KMS-11 (cell line): ENCODE results near the gene ZBTB7C.

ENCODE experiments used
- H2AFZ ChIP-seq: fragments of 200-600 bp; sonication (generic); 2 replicates; pipeline ENCODE4 v1.6.1; 2016; ENCODE audit warnings: antibody characterized with exemption, mixed run types, low read depth
- H3K27ac ChIP-seq: fragments of 200-600 bp; sonication (generic); 2 replicates; pipeline ENCODE4 v1.6.1; 2016; ENCODE audit warnings: mild to moderate bottlenecking, mixed run types
- H3K27me3 ChIP-seq: fragments of 200-600 bp; sonication (generic); 2 replicates; pipeline ENCODE4 v1.6.1; 2017; ENCODE audit warnings: mild to moderate bottlenecking, low read depth, mixed run types, moderate library complexity; ENCODE audit not compliant: insufficient read depth
- H3K36me3 ChIP-seq: fragments of 200-600 bp; sonication (generic); 2 replicates; pipeline ENCODE4 v1.6.1; 2017; ENCODE audit warnings: mild to moderate bottlenecking, mixed run types; ENCODE audit not compliant: insufficient read depth
- H3K4me1 ChIP-seq: fragments of 200-600 bp; sonication (generic); 2 replicates; pipeline ENCODE4 v1.6.1; 2016; ENCODE audit warnings: mild to moderate bottlenecking, low read depth, mixed run types; ENCODE audit not compliant: poor library complexity, severe bottlenecking
- H3K4me2 ChIP-seq: fragments of 200-600 bp; sonication (generic); 2 replicates; pipeline ENCODE4 v1.7.0; 2016; ENCODE audit warnings: mild to moderate bottlenecking, mixed run types
- H3K4me3 ChIP-seq: fragments of 200-600 bp; sonication (generic); IDR thresholded peaks from 2 replicates; pipeline ENCODE4 v1.6.1; 2017; ENCODE audit warnings: low read depth, low read length, mixed read lengths; ENCODE audit not compliant: insufficient read depth
- H3K79me2 ChIP-seq: fragments of 200-600 bp; sonication (generic); 2 replicates; pipeline ENCODE4 v1.6.1; 2016; ENCODE audit warnings: low read depth, mixed run types; ENCODE audit not compliant: insufficient read depth
- H3K9ac ChIP-seq: fragments of 200-600 bp; sonication (generic); 2 replicates; pipeline ENCODE4 v1.6.1; 2016; ENCODE audit warnings: mild to moderate bottlenecking, mixed run types
- H4K20me1 ChIP-seq: fragments of 200-600 bp; sonication (generic); 2 replicates; pipeline ENCODE4 v1.6.1; 2016; ENCODE audit warnings: mild to moderate bottlenecking, mixed run types; ENCODE audit not compliant: insufficient read depth
- CTCF ChIP-seq: fragments of 200-600 bp; sonication (generic); conservative IDR thresholded peaks from 2 replicates; pipeline ENCODE4 v1.6.1; 2017; ENCODE audit warnings: low read depth, mild to moderate bottlenecking, antibody characterized with exemption, low read length, moderate library complexity, mixed read lengths

ZBTB7C gene

GRCh38 chr18:48090021-48090420 lies 319.2 kb downstream of the ZBTB7C start:
- no peaks in the 10 kb centered on the region for H4K20me1 ChIP-seq
- H3K27ac ChIP-seq = no peak overlapping the region
- H3K36me3 ChIP-seq = no peaks in the 10 kb centered on the region
- no peak overlapping the region for H3K4me2 ChIP-seq
- TF ChIP-seq CTCF = no peak
- H3K9ac ChIP-seq = no peak overlapping the region
- no peaks in the 10 kb centered on the region for H3K4me1 ChIP-seq
- H2AFZ ChIP-seq = no peak overlapping the region
- H3K27me3 ChIP-seq = no peaks in the 10 kb centered on the region
- no peaks in the 10 kb centered on the region for H3K79me2 ChIP-seq
- H3K4me3 ChIP-seq = no peak overlapping the region

DNA sequence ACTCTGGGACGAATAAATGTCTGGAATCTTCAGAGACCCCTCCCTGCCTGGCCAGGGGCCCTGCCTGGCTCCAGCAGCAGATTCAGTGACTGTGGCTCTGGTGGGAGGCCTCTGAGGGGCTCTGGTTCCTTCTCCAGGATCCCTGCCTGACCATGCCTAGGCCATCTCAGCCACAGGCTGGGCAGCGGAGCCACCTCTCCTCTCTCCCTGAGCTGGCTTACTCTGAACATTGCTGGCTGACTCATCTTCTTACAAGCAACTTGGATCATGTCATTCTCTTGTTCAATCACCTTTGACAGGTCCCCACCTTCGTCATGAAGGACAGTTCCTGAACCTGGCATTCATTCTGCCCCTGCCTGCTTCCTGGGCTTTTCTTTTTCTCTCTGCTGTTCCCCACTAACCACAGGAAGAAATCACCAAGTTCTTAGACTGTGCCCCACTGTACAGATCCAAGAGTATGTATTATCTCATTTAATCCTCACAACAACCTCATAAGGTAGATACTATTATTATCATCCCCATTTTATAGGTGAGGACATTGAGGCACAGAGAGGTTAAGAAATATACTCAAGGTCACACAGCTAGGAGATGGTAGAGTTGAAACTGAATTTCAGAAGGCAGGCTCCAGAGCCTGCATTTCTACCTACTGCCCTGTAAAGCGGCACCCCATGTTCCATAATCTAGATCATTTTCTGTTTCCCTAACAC lies 323.2 kb downstream of the ZBTB7C start:
- H3K4me3 ChIP-seq = no peak overlapping the region
- H3K4me2 ChIP-seq = no peak overlapping the region
- no peak overlapping the region for H3K27ac ChIP-seq
- no peaks in the 10 kb centered on the region for H4K20me1 ChIP-seq
- no peaks in the 10 kb centered on the region for H3K36me3 ChIP-seq
- TF ChIP-seq CTCF = no peak
- no peak overlapping the region for H2AFZ ChIP-seq
- H3K27me3 ChIP-seq = no peaks in the 10 kb centered on the region
- no peaks in the 10 kb centered on the region for H3K4me1 ChIP-seq
- no peaks in the 10 kb centered on the region for H3K79me2 ChIP-seq
- H3K9ac ChIP-seq = no peak overlapping the region

DNA sequence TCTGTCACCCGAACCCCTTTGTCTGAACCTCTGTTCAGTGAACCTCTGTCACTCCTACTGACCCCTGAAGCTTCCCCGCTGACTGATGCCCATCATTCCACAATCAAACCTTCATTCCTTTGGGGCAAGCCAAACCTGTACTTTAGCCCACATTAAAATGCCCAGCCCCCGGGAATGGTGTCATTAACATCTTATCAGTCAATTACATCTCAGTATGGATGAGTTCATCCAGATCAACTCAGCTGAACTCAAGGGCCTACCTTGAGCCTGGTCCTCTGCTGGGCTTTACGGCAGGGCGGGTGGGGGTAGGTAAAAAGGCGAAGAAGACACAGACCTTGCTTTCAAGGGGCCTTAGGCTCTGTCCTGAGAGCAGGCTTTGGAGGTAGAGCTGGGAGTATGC lies 324.3 kb downstream of the ZBTB7C start:
- Histone ChIP-seq H3K4me1 (no peaks in the 10 kb centered on the region), H3K4me3 (no peak overlapping the region), H3K36me3 (no peaks in the 10 kb centered on the region), H3K4me2 (no peak overlapping the region), H3K27me3 (no peaks in the 10 kb centered on the region), H3K27ac (no peak overlapping the region), H4K20me1 (no peaks in the 10 kb centered on the region), H3K79me2 (no peaks in the 10 kb centered on the region), H2AFZ (no peak overlapping the region), H3K9ac (no peak overlapping the region)
- no peak for TF ChIP-seq CTCF

DNA sequence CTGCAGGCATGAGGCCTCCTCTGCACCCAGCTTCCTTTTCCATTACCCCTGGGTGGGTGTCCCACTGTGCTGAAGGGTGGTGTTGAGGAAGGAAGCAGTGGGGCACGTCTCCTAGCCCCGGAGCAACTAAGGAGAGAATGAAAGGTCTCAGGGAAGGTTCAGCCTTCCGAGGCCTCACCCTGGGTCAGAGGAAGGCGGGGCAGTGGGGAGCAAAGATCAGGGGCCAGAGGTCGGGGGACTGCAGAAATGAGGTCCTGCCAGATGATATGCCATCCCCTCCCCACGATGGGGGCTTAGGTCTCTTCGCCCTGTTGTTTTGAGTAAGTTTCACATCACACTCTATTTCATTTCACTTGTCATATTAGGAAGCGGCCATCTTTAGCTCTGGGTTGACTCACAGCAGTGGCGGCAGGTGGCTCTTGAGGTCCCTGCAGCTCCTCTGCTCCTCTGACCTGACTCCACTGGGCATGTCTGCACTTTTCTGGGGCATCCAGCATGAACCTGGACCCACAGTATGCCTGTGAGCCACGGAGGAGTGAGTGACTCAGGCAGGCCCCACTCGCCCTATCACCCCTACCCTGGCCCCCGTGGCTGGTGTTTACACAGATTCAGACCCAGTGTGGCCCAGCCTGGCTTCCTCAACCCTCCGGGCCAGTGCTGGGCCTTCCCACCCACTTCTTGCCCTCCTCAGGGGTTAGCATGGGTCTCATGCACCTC lies 325.0 kb downstream of the ZBTB7C start:
- H3K4me1 ChIP-seq = no peaks in the 10 kb centered on the region
- H3K9ac ChIP-seq = no peak overlapping the region
- H3K4me2 ChIP-seq = no peak overlapping the region
- no peaks in the 10 kb centered on the region for H3K27me3 ChIP-seq
- H3K79me2 ChIP-seq = no peaks in the 10 kb centered on the region
- no peaks in the 10 kb centered on the region for H4K20me1 ChIP-seq
- no peak for TF ChIP-seq CTCF
- H3K27ac ChIP-seq = no peak overlapping the region
- H3K36me3 ChIP-seq = no peaks in the 10 kb centered on the region
- no peak overlapping the region for H3K4me3 ChIP-seq
- H2AFZ ChIP-seq = no peak overlapping the region
